ENCODE data around the gene COA5.

- no peak for TF ChIP-seq EZH2phosphoT487 (IDR thresholded peaks at IDR 0.05; ENCODE audit: low read depth)
- TF ChIP-seq, protein P1, sequence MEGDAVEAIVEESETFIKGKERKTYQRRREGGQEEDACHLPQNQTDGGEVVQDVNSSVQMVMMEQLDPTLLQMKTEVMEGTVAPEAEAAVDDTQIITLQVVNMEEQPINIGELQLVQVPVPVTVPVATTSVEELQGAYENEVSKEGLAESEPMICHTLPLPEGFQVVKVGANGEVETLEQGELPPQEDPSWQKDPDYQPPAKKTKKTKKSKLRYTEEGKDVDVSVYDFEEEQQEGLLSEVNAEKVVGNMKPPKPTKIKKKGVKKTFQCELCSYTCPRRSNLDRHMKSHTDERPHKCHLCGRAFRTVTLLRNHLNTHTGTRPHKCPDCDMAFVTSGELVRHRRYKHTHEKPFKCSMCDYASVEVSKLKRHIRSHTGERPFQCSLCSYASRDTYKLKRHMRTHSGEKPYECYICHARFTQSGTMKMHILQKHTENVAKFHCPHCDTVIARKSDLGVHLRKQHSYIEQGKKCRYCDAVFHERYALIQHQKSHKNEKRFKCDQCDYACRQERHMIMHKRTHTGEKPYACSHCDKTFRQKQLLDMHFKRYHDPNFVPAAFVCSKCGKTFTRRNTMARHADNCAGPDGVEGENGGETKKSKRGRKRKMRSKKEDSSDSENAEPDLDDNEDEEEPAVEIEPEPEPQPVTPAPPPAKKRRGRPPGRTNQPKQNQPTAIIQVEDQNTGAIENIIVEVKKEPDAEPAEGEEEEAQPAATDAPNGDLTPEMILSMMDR (IDR thresholded peaks at IDR 0.05; ENCODE audit: low read depth, low read length): no peak
Observed at GRCh38 chr2:98578231-98578630, 30.1 kb downstream of the COA5 start.

Data from OCI-LY3 (cell line).